Measurements from ENCODE around the gene GMDS.

The GMDS gene

GRCh38 chr6:1625794-1626435 is 619.5 kb downstream of the GMDS start:
- no peak for DNase-seq (ENCODE audit: low read depth in 2 of 2)

DNA sequence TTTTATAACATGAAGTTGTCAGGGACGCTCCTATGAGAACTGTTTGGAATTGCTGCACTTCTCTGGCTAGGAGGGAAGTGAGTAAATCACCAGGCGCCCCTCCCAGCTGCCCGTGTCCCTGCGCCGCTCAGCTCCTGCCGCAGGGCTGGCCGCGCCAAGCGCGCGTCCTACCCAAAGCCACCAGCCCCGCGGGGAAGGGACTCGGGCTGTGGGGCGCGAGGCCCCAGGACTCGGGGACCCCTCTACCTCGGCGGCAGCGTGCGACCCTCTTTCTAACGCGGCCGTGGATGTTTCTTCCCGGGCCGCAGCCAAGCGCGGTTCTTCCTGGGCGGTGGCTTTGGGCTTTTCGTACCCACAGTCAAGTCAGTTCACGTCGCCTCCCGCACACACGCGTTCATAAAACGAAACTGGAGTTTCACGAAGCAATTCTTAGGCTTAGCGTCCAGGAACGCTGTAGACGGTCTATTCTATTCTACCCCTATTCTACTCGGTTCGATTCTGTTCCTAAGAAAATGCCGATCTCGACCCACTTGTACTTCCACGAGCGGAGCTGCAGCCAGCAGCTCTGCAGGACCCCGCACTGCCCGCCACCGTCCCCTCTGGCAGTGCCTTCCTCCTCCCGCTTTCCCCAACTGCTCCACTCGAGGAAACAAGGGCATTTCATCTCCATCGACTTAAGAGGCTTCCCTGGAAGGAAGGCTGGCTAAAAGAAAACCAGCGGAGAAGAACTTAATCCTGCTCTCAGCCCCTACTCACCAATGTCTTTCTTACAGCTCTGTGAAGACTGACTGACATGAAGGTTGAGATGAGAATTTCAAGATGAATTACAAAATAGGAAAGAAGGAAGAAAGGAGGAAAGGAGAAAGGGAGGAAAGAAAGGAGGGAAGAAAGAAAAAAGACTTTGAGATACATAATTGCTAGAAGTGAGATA is 620.3 kb downstream of the GMDS start:
- no peak for DNase-seq (ENCODE audit: low read depth in 2 of 2)

- no peak for DNase-seq (ENCODE audit: low read depth in 2 of 2)
These were observed 621.2 kb downstream of the GMDS start for GRCh38 chr6:1624058-1624850.

DNA sequence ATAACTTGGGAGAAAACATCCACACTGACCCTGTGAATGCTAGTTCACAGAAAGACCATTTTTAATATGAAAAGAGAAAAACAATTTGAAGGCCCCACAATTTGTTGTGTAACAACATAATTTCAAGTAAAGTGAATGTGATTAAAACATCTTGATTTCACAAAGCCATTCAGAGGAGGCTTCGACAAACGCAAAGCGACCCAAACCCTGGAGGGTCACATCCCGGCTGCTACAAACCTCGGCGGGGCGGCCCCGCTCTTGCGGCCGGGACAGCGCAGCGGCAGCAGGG is 621.7 kb downstream of the GMDS start:
- no peak for DNase-seq (ENCODE audit: low read depth in 2 of 2)

DNA sequence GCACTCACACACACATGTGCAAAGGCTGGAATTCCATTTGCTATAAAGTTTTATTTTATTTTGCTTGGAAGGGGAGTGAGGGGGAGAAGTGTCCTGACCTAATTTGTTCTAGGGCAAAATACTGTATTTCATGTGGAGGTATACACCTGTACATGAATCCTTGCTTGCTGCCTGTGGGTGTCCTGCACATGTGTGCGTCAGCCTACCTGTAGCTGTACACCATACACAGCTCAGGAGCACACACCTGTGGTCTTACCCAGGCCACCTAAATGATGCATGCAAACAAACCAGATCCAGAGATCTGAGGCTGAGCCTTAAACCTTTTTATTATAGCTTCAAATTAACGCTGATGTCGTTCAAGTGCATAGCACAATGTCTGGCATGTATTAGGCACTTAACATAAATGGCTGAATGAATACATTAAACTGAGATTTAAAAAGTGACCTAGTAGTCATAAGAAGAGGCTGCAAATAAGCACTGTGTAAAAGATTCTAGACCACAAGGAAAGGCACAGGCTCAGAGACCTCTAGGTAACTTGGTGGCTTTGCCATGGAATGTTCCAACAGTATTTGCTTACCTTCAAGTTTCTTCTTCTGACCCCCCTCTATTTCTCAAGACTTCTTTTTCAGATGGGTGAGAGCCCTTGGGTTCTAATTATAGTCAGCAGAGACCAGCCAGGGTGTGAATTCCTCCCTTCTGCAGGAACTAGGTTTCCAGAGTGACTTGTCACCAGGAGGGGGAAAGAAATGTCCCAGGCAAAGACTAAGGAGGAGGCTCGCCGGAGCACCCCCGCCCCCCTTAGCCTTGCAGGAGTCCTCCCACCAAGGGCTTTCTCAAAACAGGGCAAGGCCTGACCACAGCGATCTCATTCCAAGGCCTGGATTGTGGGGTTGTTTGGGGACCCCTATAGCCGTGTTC is 622.3 kb downstream of the GMDS start:
- no peak for DNase-seq (ENCODE audit: low read depth in 2 of 2)

GRCh38 chr6:1622220-1622850 is 623.1 kb downstream of the GMDS start:
- no peak for DNase-seq (ENCODE audit: low read depth in 2 of 2)

DNA sequence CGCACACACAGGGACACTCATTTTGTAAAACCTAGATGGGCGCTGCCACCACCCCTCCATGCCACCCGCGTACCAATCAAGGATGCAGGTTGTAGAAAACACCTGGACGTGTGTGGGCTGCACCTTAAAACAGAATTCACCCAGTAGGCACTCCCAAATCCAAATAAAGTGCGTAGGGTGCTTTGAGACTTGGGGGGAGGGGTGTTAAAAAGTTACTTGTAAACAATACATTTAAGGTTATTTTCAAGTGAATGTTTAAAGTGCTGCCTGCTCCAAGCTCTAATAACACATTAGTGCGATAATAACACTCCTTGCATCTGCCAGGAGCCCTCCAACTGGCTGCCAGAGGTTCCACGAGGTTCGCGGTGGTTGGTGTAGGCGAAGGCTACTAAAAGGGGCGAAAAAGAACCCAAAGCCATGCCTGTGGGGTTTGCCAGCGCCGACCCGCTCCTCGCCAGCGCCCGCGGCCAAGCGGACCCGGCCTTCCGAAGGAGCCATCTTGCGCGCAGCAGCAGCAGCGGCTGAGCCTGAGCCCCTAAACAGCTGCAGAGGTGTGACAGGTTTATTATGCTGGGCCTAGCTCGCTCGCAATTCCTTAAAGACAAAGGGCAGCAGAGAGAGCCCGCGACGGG is 624.2 kb downstream of the GMDS start:
- DNase-seq (ENCODE audit: low read depth in 2 of 2): no peak

DNA sequence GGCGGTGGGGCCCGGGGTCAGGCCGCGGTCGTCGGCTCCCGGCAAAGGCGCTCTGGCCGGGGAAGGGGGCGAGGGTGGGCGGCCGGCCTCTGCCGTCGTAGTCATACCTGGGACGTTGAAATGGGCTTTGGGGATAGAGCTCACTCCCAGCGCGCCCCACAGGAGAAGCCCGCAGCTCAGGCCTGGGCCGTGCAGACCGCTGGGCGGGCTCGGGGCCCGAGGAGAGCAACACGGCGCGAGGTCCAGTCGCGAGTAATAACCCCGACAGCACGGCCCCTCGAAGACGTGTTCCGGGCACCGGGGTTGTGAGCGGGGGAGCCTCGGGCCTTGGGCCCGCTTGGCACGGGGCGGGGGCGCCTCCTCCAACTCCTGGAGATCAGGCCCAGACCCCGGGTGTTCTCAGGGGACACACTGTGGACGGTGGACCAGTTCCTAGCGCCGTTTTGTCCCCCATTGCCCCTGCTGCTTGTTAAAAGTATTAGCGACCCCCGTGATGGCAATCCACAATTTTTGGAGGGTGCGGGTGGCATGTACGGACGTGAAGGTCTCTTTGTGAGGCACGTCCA is 624.8 kb downstream of the GMDS start:
- DNase-seq (ENCODE audit: low read depth in 2 of 2): no peak

GRCh38 chr6:1619673-1620503 is 625.5 kb downstream of the GMDS start:
- DNase-seq (ENCODE audit: low read depth in 2 of 2): no peak

GRCh38 chr6:1619098-1619672 is 626.2 kb downstream of the GMDS start:
- DNase-seq (ENCODE audit: low read depth in 2 of 2): no peak

- no peak for DNase-seq (ENCODE audit: low read depth in 2 of 2)
These were observed 626.9 kb downstream of the GMDS start for GRCh38 chr6:1618311-1619097.

- no peak for DNase-seq (ENCODE audit: low read depth in 2 of 2)
These were observed 627.7 kb downstream of the GMDS start for GRCh38 chr6:1617466-1618310.

DNA sequence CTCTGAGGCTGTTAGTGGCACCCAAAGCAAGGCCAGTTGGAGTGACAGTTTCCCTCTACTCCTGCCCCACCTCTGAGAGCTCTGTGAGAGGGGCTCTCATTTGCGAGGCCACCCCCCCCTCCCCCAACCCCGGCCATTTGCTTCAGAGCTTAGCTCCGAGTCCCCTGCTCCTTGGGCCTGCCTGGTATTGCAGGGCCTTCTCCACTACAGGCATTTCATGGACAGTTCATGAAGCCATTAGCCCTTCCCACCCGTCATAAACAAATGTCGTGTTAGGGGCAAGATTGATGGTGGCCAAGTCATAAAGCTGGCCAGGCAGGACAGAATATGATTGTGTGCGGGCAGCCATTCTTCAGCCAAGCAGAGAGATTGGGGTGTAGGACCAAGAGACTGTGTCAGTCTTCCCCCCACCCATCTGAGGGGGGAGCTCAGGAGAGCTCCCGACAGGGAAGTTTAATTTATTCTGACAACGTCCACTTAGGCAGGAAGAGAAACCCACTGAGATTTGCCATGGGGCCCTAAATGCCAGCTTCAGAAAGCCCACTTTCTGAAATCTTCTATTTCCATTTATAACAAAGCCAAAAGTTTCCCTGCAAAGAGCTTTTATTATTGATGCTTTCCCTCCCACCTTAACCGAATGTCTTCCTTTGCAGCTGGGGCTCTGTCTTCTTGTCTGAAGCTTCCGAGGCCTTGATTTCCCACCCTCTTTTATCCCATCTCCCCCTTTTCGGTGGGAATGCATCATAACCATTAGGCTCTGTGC is 628.5 kb downstream of the GMDS start:
- no peak for DNase-seq (ENCODE audit: low read depth in 2 of 2)

GRCh38 chr6:1615853-1616420 is 629.5 kb downstream of the GMDS start:
- DNase-seq (ENCODE audit: low read depth in 2 of 2): no peak

GRCh38 chr6:1615151-1615852 is 630.1 kb downstream of the GMDS start:
- DNase-seq (ENCODE audit: low read depth in 2 of 2): no peak

All from stimulated activated CD4-positive, alpha-beta T cell treated with anti-CD3 and anti-CD28 coated beads, Interleukin-12 subunit alpha, Interleukin-12 subunit beta, amount 100 ng/mL, for 24 hours (primary cell).